Activated T-helper 17 cell treated with anti-CD3 and anti-CD28 coated beads, Interleukin-2, amount 50 U/mL, for 72 hours (primary cell): ENCODE data around the gene TSPAN4. TPM values are rescaled to one million over a fixed set of nuclear protein-coding genes. Genes with fewer than 3 reads are reported as not detected.

Experiments
- ATAC-seq: fragments of 150-1000 bp; cut with Tn5 transposase; replicated peaks from 2 replicates; pipeline ENCODE4 v1.10.0; 2021; ENCODE audit warnings: mild to moderate bottlenecking, moderate library complexity
- H3K27ac Mint-ChIP-seq: one replicate; pipeline ENCODE4 v1.8.0; 2022; ENCODE audit warnings: mixed read lengths
- H3K27me3 Mint-ChIP-seq: one replicate; pipeline ENCODE4 v1.8.0; 2022; ENCODE audit warnings: mixed read lengths
- H3K36me3 Mint-ChIP-seq: one replicate; pipeline ENCODE4 v1.8.0; 2022; ENCODE audit warnings: low read depth, mild to moderate bottlenecking, mixed read lengths
- H3K4me1 Mint-ChIP-seq: one replicate; pipeline ENCODE4 v1.8.0; 2022; ENCODE audit warnings: mixed read lengths
- H3K4me3 Mint-ChIP-seq: one replicate; pipeline ENCODE4 v1.8.0; 2022; ENCODE audit warnings: mild to moderate bottlenecking, mixed read lengths
- H3K9me3 Mint-ChIP-seq: one replicate; pipeline ENCODE4 v1.8.0; 2022; ENCODE audit warnings: mixed read lengths
- total RNA-seq, 2 donors: library from RNA; stranded (reverse); gene quantifications; one replicate each; pipeline ENCODE4 v1.2.3, GENCODE V29; 2022

TSPAN4 gene
- total RNA-seq, 2 donors from 2014 or later = 6.0 to 11.2 TPM

DNA sequence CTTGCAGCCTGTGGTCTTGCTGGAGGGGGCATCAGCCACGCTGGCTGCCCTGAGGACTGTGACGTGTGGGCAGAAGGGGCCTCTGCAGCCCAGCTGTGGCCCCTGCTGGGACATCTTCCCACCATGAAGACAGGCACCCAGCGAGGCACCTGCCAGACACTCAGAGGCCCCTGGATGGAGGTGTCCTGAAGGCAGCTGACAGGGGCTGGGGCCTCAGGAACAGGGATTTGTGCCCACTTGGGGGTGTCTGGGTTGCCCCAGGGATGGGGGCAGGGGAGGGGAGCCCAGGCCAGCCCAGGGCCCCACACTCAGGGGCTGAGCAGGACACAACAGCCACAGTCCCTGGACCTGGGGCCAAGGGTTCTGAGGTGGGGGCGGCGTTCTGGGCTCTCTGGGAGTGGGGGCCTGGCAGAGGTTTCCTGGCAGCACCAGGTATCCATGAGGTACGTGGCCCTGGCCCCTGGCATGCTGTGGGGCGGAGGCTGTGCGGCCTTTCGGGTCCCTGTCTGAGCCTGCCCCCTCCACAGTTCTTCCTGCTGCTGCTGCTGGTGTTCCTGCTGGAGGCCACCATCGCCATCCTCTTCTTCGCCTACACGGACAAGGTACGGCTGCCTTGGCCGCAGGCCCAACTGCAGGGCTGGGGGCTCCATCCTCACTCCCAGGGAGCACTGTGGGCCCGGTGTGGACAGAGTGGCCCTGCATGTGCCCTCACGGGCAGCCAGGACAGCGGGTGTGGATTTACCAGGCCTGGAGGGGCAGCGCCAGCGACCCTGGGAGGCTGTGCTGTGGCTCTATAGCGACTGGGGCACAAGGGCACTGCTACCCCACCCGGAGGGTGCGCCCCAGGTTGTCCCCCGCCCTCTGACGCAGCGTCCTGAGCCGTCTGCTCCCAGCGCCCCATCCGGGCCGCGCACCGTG is 21.5 kb downstream of the TSPAN4 start:
- Mint-ChIP-seq H3K4me1 (no peaks in the 10 kb centered on the region), H3K4me3 (no peak overlapping the region), H3K36me3 (no peaks in the 10 kb centered on the region), H3K9me3 (no peaks in the 10 kb centered on the region), H3K27me3 (no peaks in the 10 kb centered on the region), H3K27ac (no peak overlapping the region)
- no peak for ATAC-seq

DNA sequence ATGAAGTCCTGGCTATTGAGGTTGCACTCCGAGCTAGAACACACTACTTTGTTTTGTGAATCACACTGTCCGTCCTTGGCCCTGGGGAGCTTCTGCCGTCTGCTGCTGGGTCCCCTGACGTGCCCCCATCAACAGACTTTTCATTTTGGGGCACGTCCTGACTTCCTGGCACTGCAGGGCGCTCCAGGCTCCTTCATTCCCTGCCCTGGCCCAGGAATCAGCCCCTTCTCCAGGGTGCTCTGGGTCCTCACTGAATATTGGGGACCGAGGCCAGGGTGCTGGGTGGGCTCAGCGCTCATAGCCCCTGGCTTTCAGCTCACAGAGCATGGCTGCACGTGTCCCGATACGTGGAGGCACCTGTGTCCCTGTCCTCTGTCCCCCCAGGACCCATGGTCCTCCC is 22.2 kb downstream of the TSPAN4 start:
- H3K36me3 Mint-ChIP-seq = no peaks in the 10 kb centered on the region
- H3K27ac Mint-ChIP-seq = no peak overlapping the region
- no peaks in the 10 kb centered on the region for H3K4me1 Mint-ChIP-seq
- no peaks in the 10 kb centered on the region for H3K27me3 Mint-ChIP-seq
- H3K4me3 Mint-ChIP-seq = no peak overlapping the region
- H3K9me3 Mint-ChIP-seq = no peaks in the 10 kb centered on the region
- ATAC-seq = no peak

DNA sequence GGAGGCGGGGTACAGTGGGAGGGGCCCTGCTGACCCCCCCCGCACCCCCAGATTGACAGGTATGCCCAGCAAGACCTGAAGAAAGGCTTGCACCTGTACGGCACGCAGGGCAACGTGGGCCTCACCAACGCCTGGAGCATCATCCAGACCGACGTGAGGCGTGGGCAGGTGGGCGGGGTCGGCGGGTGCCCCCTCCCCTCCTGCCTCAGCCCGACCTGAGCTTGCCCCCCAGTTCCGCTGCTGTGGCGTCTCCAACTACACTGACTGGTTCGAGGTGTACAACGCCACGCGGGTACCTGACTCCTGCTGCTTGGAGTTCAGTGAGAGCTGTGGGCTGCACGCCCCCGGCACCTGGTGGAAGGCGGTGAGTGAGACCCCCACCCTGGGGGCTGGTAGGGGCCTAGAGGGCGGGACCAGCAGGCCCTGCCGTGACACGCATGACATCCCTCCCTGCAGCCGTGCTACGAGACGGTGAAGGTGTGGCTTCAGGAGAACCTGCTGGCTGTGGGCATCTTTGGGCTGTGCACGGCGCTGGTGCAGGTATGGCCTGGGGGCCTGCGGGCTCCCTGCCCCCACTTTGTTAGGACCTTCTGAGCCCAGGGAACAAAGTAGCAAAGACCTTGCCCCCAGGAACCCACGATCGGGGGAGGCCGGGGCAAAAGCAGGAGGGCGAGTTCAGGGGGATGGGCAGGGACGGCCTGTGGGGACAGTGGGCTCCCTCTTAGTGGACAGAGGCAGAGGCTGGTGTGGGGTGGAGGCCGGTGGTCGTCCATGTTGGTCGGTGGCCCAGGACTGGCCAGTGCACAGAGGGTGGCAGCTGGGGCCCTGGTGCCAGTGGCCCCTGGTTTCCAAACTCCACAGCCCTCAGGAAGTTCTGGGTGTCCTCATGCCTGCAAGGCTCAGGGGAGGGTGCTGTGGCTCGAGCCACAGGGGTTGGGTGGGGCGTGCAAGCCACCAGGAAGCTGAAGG is 23.1 kb downstream of the TSPAN4 start:
- Mint-ChIP-seq H3K27me3 (no peaks in the 10 kb centered on the region), H3K36me3 (no peaks in the 10 kb centered on the region), H3K27ac (no peak overlapping the region), H3K4me1 (no peaks in the 10 kb centered on the region), H3K4me3 (no peak overlapping the region), H3K9me3 (no peaks in the 10 kb centered on the region)
- ATAC-seq = no peak

DNA sequence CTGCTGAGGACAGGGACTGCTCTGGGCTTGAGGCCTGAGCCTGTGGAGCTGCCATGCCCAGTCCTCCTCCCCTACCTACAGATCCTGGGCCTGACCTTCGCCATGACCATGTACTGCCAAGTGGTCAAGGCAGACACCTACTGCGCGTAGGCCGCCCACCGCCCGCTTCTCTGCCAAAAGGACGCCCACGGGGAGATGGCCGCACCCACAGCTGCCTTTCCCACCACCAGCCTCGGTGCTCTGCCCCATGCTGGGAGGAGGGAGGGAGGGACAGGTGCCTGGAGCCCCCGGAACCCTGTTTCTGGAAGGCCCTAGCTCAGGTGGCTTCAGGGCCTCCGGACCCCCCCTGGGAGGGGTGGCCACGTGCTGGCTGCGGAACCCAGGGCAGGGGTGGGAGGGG is 23.8 kb downstream of the TSPAN4 start:
- no peaks in the 10 kb centered on the region for H3K9me3 Mint-ChIP-seq

DNA sequence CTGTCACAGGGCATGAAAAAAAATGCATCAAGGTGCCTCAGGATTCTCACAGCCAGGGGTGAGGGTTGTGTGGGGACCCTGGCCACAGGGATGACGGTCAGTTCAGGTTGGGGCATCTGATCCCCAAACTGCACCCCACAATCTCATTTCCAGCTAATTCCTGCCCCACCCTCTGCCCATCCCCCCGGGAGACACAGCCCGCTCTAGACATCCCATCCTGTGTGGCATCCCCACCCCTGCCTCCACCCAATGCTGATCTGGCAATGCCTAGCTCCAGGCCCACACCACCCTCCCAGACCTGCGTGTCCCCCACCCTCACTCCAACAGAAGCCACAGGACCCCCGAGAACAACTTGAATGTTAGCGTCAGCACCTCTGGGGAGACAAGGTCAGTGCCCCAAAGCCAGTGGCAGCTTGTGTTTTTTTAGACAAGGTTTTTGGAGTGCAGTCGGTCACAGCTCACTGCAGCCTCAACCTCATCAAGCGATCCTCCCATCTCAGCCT is 25.3 kb downstream of the TSPAN4 start:
- no peaks in the 10 kb centered on the region for H3K27me3 Mint-ChIP-seq
- H3K9me3 Mint-ChIP-seq = no peaks in the 10 kb centered on the region
- H3K4me3 Mint-ChIP-seq = no peak overlapping the region
- H3K27ac Mint-ChIP-seq = no peak overlapping the region
- H3K36me3 Mint-ChIP-seq = no peaks in the 10 kb centered on the region
- no peak for ATAC-seq
- H3K4me1 Mint-ChIP-seq = no peaks in the 10 kb centered on the region

More for the DNA sequence above, 23.8 kb downstream of the TSPAN4 start:
- Mint-ChIP-seq H3K4me1 (no peaks in the 10 kb centered on the region), H3K36me3 (no peaks in the 10 kb centered on the region), H3K27me3 (no peaks in the 10 kb centered on the region), H3K4me3 (no peak overlapping the region), H3K27ac (no peak overlapping the region)
- no peak for ATAC-seq

DNA sequence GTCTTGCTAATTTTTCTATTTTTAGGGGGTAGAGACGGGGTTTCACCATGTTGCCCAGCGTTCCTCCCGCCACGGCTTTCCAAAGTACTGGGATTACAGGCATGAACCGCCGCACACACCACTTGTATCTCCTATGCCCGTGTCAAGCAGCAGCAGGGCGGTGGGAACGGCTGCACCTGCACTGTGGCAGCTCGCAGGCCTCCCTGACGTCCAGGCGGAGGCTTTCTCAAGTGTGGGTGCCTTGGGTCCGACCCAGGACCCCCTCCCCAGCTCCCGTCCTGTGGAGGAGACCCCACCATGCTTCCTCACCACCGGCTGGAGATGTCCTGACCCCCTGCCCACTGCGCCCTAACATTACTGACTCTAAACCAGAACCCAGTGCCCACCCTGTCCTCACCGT is 25.7 kb downstream of the TSPAN4 start:
- no peak overlapping the region for H3K27ac Mint-ChIP-seq

DNA sequence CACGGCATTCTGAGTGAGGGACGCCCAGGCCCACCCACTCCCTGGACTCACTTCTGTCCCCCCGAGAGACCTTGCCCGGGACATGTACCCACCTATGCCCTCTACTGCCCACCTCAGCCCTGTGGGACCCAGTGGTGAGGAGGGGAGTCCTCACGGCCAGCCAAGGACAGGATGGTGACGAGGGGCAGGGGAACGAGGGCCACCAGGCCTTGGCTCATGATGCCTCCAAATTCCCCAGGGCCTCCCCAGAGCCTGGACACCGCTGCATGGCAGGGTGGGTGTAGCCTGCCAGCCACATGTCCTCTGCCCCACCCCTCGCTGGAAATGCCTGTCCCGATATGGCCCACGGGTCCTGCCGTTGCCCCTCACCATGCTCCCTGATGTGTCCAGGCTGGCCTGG is 26.1 kb downstream of the TSPAN4 start:
- no peak overlapping the region for H3K27ac Mint-ChIP-seq
- H3K4me3 Mint-ChIP-seq = no peak overlapping the region
- no peaks in the 10 kb centered on the region for H3K9me3 Mint-ChIP-seq
- H3K4me1 Mint-ChIP-seq = peaks cover 6% of the 10 kb centered on the region
- peaks cover 4% of the 10 kb centered on the region for H3K36me3 Mint-ChIP-seq
- ATAC-seq = no peak
- no peaks in the 10 kb centered on the region for H3K27me3 Mint-ChIP-seq

More for the DNA sequence above, 25.7 kb downstream of the TSPAN4 start:
- no peaks in the 10 kb centered on the region for H3K27me3 Mint-ChIP-seq
- H3K9me3 Mint-ChIP-seq = no peaks in the 10 kb centered on the region
- no peak for ATAC-seq
- H3K4me3 Mint-ChIP-seq = no peak overlapping the region
- no peaks in the 10 kb centered on the region for H3K36me3 Mint-ChIP-seq
- peaks cover 2% of the 10 kb centered on the region for H3K4me1 Mint-ChIP-seq

DNA sequence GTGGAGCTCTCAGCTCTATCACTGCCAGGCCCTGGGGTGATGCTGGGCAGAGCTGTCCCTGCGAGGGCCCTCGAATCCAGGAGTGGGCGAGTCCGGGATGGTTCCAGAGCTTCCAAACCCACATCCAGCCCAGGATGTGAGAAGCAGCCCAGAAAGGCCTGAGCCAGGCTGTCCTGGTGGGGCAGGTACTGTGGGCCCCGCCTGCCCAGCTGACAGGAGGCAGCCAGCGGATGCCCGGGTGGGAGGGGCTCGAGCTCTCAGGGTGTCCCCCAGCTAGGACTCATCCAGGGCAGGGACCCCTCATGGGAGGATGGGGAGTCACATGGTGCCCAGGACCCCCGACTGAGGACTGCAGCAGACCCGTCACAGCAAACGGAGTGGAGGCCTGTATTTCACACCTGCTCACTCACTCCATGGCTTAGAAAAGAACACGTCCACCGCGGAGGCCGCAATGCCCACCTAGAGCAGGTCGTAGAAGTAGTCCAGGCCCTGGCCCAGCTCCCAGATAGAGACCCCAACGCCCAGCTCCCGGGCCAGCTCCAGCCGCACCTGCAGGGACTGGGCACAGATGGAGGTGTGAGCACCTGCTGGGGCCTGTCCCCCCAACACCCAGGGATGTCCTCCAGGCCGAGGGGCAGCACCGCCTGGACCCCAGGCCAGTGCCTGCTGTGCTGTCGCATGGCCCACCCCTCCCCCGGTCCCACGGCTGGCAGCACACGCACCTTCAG is 26.9 kb downstream of the TSPAN4 start:
- Mint-ChIP-seq H3K27me3 (no peaks in the 10 kb centered on the region), H3K27ac (no peak overlapping the region), H3K36me3 (peaks cover 4% of the 10 kb centered on the region), H3K4me1 (peaks cover 6% of the 10 kb centered on the region), H3K9me3 (no peaks in the 10 kb centered on the region), H3K4me3 (no peak overlapping the region)
- ATAC-seq = no peak

DNA sequence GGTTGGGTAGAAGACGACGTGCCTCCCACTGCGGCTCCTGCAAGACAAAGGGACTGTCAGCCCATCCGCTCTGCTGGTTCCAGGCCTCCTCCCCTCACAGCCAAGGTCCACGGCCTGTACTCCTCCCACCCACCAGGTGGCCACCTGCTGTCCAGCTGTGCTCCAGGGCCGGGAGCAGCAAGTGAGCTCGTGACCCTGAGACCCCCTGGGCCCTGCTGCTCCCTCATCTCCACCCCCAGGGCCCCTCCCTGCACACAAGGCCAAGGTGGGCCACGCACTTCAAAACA is 27.4 kb downstream of the TSPAN4 start:
- Mint-ChIP-seq H3K4me1 (peaks cover 6% of the 10 kb centered on the region), H3K4me3 (no peak overlapping the region), H3K9me3 (no peaks in the 10 kb centered on the region), H3K36me3 (peaks cover 4% of the 10 kb centered on the region), H3K27me3 (no peaks in the 10 kb centered on the region), H3K27ac (no peak overlapping the region)
- ATAC-seq = no peak

DNA sequence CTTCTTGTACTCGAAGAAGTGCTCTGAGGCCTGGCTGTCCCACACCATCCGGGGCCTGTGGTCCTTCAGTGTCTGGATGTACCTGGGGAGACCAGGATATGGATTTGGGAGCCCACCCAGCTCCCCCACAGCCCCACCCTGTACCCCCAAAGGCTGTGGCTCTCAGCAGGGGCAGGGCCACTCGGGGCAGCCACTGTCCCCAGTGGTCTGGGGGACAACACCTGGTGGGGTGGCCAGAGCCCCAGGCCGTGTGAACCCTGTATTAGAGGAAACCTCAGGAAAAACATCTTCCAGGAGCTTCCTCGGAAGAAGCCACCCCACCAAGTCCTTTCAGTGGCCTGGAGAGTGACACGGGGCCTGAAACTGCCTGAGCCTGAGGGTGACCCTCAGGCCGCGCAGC is 27.8 kb downstream of the TSPAN4 start:
- ATAC-seq = no peak
- Mint-ChIP-seq H3K9me3 (no peaks in the 10 kb centered on the region), H3K27me3 (no peaks in the 10 kb centered on the region), H3K36me3 (peaks cover 7% of the 10 kb centered on the region), H3K27ac (no peak overlapping the region), H3K4me1 (peaks cover 6% of the 10 kb centered on the region), H3K4me3 (no peak overlapping the region)

DNA sequence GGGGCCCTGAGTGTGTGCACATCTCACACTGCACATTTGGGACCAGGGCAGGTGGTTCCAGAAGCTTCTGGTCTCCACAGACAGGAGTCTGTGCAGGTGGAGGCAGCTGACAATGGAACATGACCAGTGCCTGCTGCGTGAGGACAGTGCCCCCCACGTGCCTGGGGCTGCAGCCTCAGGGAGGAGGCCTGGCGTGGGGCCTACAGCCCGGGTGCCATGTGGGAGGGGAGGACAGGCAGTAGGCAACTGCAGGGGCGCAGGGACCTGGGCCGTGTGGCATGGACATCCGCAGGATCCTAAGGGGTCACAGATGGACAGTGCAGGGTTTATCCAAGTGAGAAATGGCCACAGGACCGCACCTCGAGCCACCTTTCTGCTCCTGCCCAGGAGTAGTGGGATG is 28.8 kb downstream of the TSPAN4 start:
- no peak overlapping the region for H3K4me3 Mint-ChIP-seq

DNA sequence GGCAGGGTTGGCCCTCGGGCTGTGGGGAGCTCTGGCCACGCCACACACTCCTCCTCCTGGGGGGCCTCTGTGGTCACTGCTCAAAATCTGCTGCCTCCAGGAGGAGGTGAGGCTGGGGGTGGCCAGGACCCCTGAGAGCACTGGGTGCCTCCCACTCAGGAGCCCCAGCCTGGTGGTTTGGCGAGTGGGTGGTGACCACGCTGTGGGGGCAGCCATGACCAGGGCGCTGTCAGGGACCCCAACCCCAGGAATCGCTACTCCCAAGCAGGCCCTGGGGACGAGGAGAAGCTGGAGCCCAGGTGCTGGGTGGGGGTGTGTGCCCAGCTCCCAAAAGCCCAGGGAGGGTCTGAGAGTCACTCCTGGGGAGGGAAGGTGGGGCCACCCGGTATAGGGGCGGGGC is 30.1 kb downstream of the TSPAN4 start:
- Mint-ChIP-seq H3K27me3 (no peaks in the 10 kb centered on the region), H3K9me3 (no peaks in the 10 kb centered on the region), H3K36me3 (peaks cover 18% of the 10 kb centered on the region), H3K27ac (no peak overlapping the region), H3K4me3 (no peak overlapping the region), H3K4me1 (peaks cover 6% of the 10 kb centered on the region)
- no peak for ATAC-seq

More for the DNA sequence above, 28.8 kb downstream of the TSPAN4 start:
- Mint-ChIP-seq H3K36me3 (peaks cover 12% of the 10 kb centered on the region), H3K4me1 (peaks cover 6% of the 10 kb centered on the region), H3K9me3 (no peaks in the 10 kb centered on the region), H3K27ac (no peak overlapping the region), H3K27me3 (no peaks in the 10 kb centered on the region)
- no peak for ATAC-seq

DNA sequence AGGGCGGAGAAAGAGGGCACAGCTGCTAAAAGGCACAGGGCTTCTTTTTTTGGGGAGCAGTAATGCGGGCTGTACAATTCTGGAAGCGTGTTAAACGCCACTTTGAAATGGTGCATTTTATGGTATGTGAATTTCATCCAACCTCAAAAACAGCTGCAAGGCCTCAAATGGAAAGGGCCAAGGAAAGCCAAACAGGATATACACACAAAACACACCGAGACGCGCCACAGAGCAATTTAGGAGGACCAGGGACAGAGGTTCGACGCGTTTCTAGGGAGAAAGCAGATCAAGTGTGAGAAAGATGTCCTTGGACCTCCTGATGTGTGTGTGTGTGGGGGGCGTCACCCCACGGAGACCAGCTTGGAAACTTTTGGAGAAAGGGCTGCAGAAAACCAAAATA is 31.1 kb downstream of the TSPAN4 start:
- Mint-ChIP-seq H3K4me3 (no peak overlapping the region), H3K9me3 (no peaks in the 10 kb centered on the region), H3K27me3 (no peaks in the 10 kb centered on the region), H3K36me3 (peaks cover 21% of the 10 kb centered on the region), H3K4me1 (peaks cover 6% of the 10 kb centered on the region), H3K27ac (no peak overlapping the region)
- ATAC-seq = no peak

DNA sequence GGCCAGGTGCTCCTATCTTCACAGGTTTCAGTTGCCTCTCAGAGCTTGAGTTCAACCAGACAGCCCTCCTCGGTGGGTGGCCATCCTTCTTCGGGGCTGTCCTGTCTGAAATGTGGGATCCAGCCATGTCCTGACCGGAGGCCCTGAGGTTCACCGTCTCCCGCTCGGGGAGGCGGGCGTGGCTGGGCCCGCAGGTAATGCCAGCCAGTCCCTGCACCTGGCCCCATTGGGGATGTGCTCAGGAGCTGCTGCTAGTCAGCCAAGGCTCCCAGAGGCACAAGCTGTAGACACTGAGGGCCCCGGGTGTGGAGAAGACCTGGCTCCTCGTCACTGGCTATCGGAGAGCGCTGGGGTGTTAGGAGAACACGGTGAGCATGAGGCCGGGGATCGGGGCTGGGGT is 32.6 kb downstream of the TSPAN4 start:
- Mint-ChIP-seq H3K27ac (no peak overlapping the region), H3K27me3 (no peaks in the 10 kb centered on the region), H3K4me3 (no peak overlapping the region), H3K36me3 (peaks cover 29% of the 10 kb centered on the region), H3K4me1 (peaks cover 6% of the 10 kb centered on the region), H3K9me3 (no peaks in the 10 kb centered on the region)
- ATAC-seq = no peak
